ENCODE measurements around the gene RSPRY1. TPM values are rescaled to one million over a fixed set of nuclear protein-coding genes. Genes with fewer than 3 reads are reported as not detected.

The RSPRY1 gene
- polyA plus RNA-seq, 1 of the 3 experiments (the other 2 are of a cell fraction): 16.6 TPM

DNA sequence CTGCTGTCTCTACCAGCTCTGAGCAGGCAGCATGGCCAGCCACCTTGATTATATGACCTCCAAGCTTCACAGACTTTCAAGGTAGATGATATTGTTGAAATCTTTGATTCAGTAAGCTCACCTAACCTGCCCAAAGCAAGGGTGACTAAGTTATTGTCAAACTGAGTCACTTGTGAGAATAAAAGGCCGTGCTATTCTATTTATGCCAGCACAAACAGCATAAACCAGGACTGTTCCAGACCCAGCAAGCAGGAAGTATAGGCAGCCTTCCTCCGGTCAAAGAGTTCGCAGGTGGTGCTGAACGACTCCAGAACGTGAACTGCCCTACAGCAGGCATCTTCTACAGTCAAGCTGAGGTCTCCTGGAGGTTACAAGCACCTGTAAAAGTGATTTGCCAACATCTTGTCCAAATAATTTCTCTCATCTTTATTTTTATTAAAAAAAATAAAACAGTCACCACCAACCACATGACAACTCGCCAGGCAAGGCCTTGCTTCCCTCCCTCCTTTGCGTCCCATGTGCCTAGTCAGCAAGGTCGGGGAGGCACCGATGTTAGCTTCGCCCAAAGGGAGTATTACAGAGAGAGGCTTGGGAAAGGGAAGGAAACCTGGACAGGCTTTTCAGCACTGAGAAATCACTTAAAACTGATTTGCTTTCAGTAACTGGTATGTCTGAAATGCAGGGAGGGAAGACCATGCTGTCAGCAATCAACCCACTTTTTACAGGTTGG is 69.7 kb downstream of the RSPRY1 start:
- Histone ChIP-seq H3K9me2 (no peaks in the 10 kb centered on the region), H3K4me2 (no peak overlapping the region), H3K4me1 (ENCODE audit: control insufficient read depth in 1 of 2, insufficient read depth in 2 of 2, low read depth in 1 of 2, low read length in 1 of 2) (peaks cover 0 to 8% of the 10 kb centered on the region in 2 experiments; a peak in 2 of 4 replicates), H2AFZ (ENCODE audit: low read depth) (no peak overlapping the region), H3F3A (replicated peaks; ENCODE audit: insufficient read depth) (peaks cover 2% of the 10 kb centered on the region), H3K4me3 (ENCODE audit: low read depth in 2 of 2, low read length in 1 of 2) (no peak overlapping the region), H3K79me2 (ENCODE audit: insufficient read depth) (no peaks in the 10 kb centered on the region), H3K27me3 (ENCODE audit: insufficient read depth) (no peaks in the 10 kb centered on the region), H3K27ac (ENCODE audit: low read depth in 2 of 2, low read length in 1 of 2) (no peak overlapping the region), H3K36me3 (replicated peaks in 1 of 2; ENCODE audit: control insufficient read depth in 1 of 2, insufficient read depth in 2 of 2, low read length in 1 of 2) (peaks cover 15 to 21% of the 10 kb centered on the region in 2 experiments), H3K9ac (no peak overlapping the region), H4K20me1 (ENCODE audit: insufficient read depth) (no peaks in the 10 kb centered on the region), H3K9me3 (no peaks in the 10 kb centered on the region)
- 95% methylated on average over 10 of the region's 10 CpGs for WGBS (ENCODE audit: low lambda C conversion rate)
- CTCF ChIA-PET: interaction anchor here (1.9 kb wide), 1 partner anchor 16 kb away, joined by 4 read pairs; no protein-coding TSS in a partner anchor
- no peak for TF ChIP-seq SMC3 (IDR thresholded peaks at IDR 0.05; ENCODE audit: low read depth, low read length)
- TF ChIP-seq FOXJ3 (CRISPR knock-in tag; IDR thresholded peaks at IDR 0.05): no peak
- no peak for DNase-seq
- POLR2A ChIA-PET: interaction anchor here (1.5 kb wide), 1 partner anchor 11 kb away, joined by 7 read pairs; the partner anchor contains the start of gene ARL2BP

DNA sequence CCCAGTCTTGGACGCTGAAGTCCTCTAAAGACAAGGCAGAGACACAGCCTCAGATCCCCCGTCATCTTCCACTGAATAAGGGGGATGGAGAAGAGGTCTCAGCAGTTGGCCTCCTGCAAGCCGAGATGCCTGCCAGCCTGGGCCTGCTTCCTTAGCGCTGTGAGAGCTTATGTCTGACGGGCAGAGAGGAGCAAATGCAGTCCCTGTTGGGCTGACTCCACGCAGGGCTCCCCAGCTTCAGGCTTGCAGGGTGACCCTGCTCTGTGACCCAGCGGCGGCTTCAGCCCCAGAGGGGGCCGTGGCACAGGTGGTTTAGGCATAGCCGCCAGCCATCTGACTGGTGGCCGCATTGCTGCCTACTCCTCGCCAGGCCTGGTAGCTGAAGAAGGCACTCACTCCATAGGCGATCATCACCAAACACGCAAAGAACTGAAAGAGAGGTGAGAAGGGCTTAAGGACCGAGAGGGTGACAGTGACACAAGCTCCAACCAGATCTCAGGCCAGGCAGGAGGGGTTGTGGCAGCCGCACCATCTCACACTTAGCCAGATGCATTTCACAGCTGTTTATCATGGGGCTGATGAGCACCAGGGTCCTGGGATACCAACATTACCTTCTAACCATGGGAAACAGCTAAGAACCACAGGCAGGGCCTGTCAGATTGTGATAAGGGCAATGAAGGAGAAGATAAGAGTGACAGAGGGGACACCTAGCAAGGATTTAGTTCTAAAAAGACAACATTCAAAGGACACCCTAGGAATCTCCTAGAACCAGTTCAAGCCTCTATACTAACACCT is 70.7 kb downstream of the RSPRY1 start:
- Histone ChIP-seq H3K27me3 (ENCODE audit: insufficient read depth) (no peaks in the 10 kb centered on the region), H3K79me2 (ENCODE audit: insufficient read depth) (no peaks in the 10 kb centered on the region), H3K36me3 (replicated peaks in 1 of 2; ENCODE audit: control insufficient read depth in 1 of 2, insufficient read depth in 2 of 2, low read length in 1 of 2) (peaks cover 13 to 14% of the 10 kb centered on the region in 2 experiments), H3F3A (replicated peaks; ENCODE audit: insufficient read depth) (peaks cover 2% of the 10 kb centered on the region), H4K20me1 (ENCODE audit: insufficient read depth) (no peaks in the 10 kb centered on the region), H3K9me3 (no peaks in the 10 kb centered on the region), H2AFZ (ENCODE audit: low read depth) (no peak overlapping the region), H3K4me2 (no peak overlapping the region), H3K9me2 (no peaks in the 10 kb centered on the region), H3K4me3 (ENCODE audit: low read depth in 2 of 2, low read length in 1 of 2) (no peak overlapping the region), H3K9ac (no peak overlapping the region), H3K4me1 (ENCODE audit: control insufficient read depth in 1 of 2, insufficient read depth in 2 of 2, low read depth in 1 of 2, low read length in 1 of 2) (peaks cover 0 to 8% of the 10 kb centered on the region in 2 experiments; a peak in 2 of 4 replicates), H3K27ac (ENCODE audit: low read depth in 2 of 2, low read length in 1 of 2) (no peak overlapping the region)
- POLR2A ChIA-PET: no interaction called here
- DNase-seq: no peak
- CTCF ChIA-PET: interaction anchor here (1.9 kb wide), 1 partner anchor 17 kb away, joined by 4 read pairs; no protein-coding TSS in a partner anchor
- 96% methylated on average over 12 of the region's 16 CpGs for WGBS (ENCODE audit: low lambda C conversion rate)
- TF ChIP-seq GATA2 (CRISPR knock-in tag; IDR thresholded peaks at IDR 0.05) (no peak), TCF12 (IDR thresholded peaks at IDR 0.05) (no peak), GABPA (IDR thresholded peaks at IDR 0.05; ENCODE audit: low read depth) (no peak), EP300 (IDR thresholded peaks at IDR 0.05; ENCODE audit: borderline replicate concordance in 1 of 2, low read depth in 1 of 2, low read length in 1 of 2) (no peak), EZH2phosphoT487 (IDR thresholded peaks at IDR 0.05; ENCODE audit: borderline replicate concordance, low read depth) (no peak), RAD21 (IDR thresholded peaks at IDR 0.05; ENCODE audit: low read length) (no peak), CHD2 (IDR thresholded peaks at IDR 0.05; ENCODE audit: low read length, partially characterized antibody) (no peak), TAF1 (IDR thresholded peaks at IDR 0.05; ENCODE audit: borderline replicate concordance, low read depth, low read length) (no peak), FOXJ3 (CRISPR knock-in tag; IDR thresholded peaks at IDR 0.05) (no peak), RCOR1 (IDR thresholded peaks at IDR 0.05; ENCODE audit: low read length) (no peak), FOSL2 (IDR thresholded peaks at IDR 0.05; ENCODE audit: borderline replicate concordance, low read depth) (no peak), SMC3 (IDR thresholded peaks at IDR 0.05; ENCODE audit: low read depth, low read length) (no peak), CTCF (IDR thresholded peaks at IDR 0.05) (no peak), RFX5 (IDR thresholded peaks at IDR 0.05; ENCODE audit: low read length) (no peak)
- TF ChIP-seq, protein P1, sequence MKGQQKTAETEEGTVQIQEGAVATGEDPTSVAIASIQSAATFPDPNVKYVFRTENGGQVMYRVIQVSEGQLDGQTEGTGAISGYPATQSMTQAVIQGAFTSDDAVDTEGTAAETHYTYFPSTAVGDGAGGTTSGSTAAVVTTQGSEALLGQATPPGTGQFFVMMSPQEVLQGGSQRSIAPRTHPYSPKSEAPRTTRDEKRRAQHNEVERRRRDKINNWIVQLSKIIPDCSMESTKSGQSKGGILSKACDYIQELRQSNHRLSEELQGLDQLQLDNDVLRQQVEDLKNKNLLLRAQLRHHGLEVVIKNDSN (IDR thresholded peaks at IDR 0.05; ENCODE audit: borderline replicate concordance, low read depth): no peak
- TF ChIP-seq, protein P2, sequence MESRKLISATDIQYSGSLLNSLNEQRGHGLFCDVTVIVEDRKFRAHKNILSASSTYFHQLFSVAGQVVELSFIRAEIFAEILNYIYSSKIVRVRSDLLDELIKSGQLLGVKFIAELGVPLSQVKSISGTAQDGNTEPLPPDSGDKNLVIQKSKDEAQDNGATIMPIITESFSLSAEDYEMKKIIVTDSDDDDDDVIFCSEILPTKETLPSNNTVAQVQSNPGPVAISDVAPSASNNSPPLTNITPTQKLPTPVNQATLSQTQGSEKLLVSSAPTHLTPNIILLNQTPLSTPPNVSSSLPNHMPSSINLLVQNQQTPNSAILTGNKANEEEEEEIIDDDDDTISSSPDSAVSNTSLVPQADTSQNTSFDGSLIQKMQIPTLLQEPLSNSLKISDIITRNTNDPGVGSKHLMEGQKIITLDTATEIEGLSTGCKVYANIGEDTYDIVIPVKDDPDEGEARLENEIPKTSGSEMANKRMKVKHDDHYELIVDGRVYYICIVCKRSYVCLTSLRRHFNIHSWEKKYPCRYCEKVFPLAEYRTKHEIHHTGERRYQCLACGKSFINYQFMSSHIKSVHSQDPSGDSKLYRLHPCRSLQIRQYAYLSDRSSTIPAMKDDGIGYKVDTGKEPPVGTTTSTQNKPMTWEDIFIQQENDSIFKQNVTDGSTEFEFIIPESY (IDR thresholded peaks at IDR 0.05; ENCODE audit: borderline replicate concordance, low read depth): no peak

Measured in SK-N-SH (cell line).